RWPE2 (cell line): ENCODE measurements around the gene ITPRIPL2.
A peak's percentile ranks its signal among the peaks of the same experiment; 100 is the strongest.

Source experiments
- ATAC-seq: fragments of 200-7000 bp; cut with Tn5 transposase; 3 replicates; pipeline ENCODE4 v1.9.1; 2021; ENCODE audit warnings: low read depth
- DNase-seq: peaks from one replicate; pipeline ENCODE4 v3.0.0-alpha.2; 2020; ENCODE audit warnings: low spot score
- H3K27ac ChIP-seq: fragments of 450-650 bp; 2 replicates; pipeline ENCODE4 v1.5.1; 2017; ENCODE audit warnings: mild to moderate bottlenecking; ENCODE audit not compliant: poor library complexity, severe bottlenecking
- H3K27me3 ChIP-seq: fragments of 250-450 bp; sonication (Bioruptor Pico); 2 replicates; pipeline ENCODE4 v1.5.1; 2021; ENCODE audit warnings: mild to moderate bottlenecking, moderate library complexity; ENCODE audit not compliant: insufficient read depth, poor library complexity, severe bottlenecking
- H3K36me3 ChIP-seq: fragments of 250-450 bp; sonication (Bioruptor Pico); 2 replicates; pipeline ENCODE4 v1.5.1; 2020; ENCODE audit warnings: low read depth, mild to moderate bottlenecking, moderate library complexity
- H3K4me1 ChIP-seq: fragments of 250-450 bp; sonication (Bioruptor Pico); 2 replicates; pipeline ENCODE4 v1.5.1; 2021; ENCODE audit warnings: mild to moderate bottlenecking, moderate library complexity; ENCODE audit not compliant: insufficient read depth, poor library complexity, severe bottlenecking
- H3K4me3 ChIP-seq: fragments of 250-450 bp; sonication (Bioruptor Pico); 2 replicates; pipeline ENCODE4 v1.5.1; 2021; ENCODE audit warnings: mild to moderate bottlenecking, moderate library complexity; ENCODE audit not compliant: severe bottlenecking
- H3K9me3 ChIP-seq: fragments of 250-450 bp; sonication (Bioruptor Pico); 2 replicates; pipeline ENCODE4 v1.5.1; 2021; ENCODE audit warnings: mild to moderate bottlenecking, moderate library complexity; ENCODE audit not compliant: severe bottlenecking
- CTCF ChIP-seq: fragments of 450-650 bp; IDR thresholded peaks from one replicate; pipeline ENCODE4 v1.5.1; 2017; ENCODE audit warnings: mild to moderate bottlenecking, moderate library complexity; ENCODE audit not compliant: poor library complexity, severe bottlenecking

The ITPRIPL2 gene

GRCh38 chr16:19092653-19093410 lies 20.9 kb upstream of the ITPRIPL2 start:
- Histone ChIP-seq H3K27me3 (no peaks in the 10 kb centered on the region), H3K9me3 (no peaks in the 10 kb centered on the region), H3K27ac (peak overlapping the region; percentile 64), H3K36me3 (no peaks in the 10 kb centered on the region), H3K4me1 (peaks cover 27% of the 10 kb centered on the region), H3K4me3 (no peak overlapping the region)
- no peak for ATAC-seq
- DNase-seq, result peak; percentile 5
- TF ChIP-seq CTCF, result no peak

GRCh38 chr16:19093631-19094541 lies 19.9 kb upstream of the ITPRIPL2 start:
- Histone ChIP-seq H3K36me3 (no peaks in the 10 kb centered on the region), H3K4me3 (no peak overlapping the region), H3K27me3 (no peaks in the 10 kb centered on the region), H3K9me3 (no peaks in the 10 kb centered on the region), H3K4me1 (peaks cover 27% of the 10 kb centered on the region), H3K27ac (no peak overlapping the region)
- ATAC-seq (no peak), DNase-seq (peak; percentile 7)
- no peak for TF ChIP-seq CTCF

GRCh38 chr16:19094542-19095365 lies 19.0 kb upstream of the ITPRIPL2 start:
- peak; percentile 15 for DNase-seq
- peak overlapping the region; percentile 21 for H3K27ac ChIP-seq
- no peak overlapping the region for H3K4me3 ChIP-seq

GRCh38 chr16:19095654-19096053 lies 18.1 kb upstream of the ITPRIPL2 start:
- no peaks in the 10 kb centered on the region for H3K27me3 ChIP-seq
- peak overlapping the region; percentile 21 for H3K27ac ChIP-seq
- peak; percentile 65 for ATAC-seq
- H3K9me3 ChIP-seq, result no peaks in the 10 kb centered on the region
- no peaks in the 10 kb centered on the region for H3K36me3 ChIP-seq
- DNase-seq, result peak; percentile 55
- no peak overlapping the region for H3K4me3 ChIP-seq
- peaks cover 27% of the 10 kb centered on the region for H3K4me1 ChIP-seq
- no peak for TF ChIP-seq CTCF

More at GRCh38 chr16:19094542-19095365, 19.0 kb upstream of the ITPRIPL2 start:
- TF ChIP-seq CTCF, result no peak
- H3K9me3 ChIP-seq, result no peaks in the 10 kb centered on the region
- H3K27me3 ChIP-seq, result no peaks in the 10 kb centered on the region
- ATAC-seq, result peak; percentile 35; the same call in 1 of the 3 replicates
- no peaks in the 10 kb centered on the region for H3K36me3 ChIP-seq
- peaks cover 27% of the 10 kb centered on the region for H3K4me1 ChIP-seq
